Measurements from ENCODE around the gene HOXA3. TPM values are rescaled to one million over a fixed set of nuclear protein-coding genes. Genes with fewer than 3 reads are reported as not detected.

The HOXA3 gene
- total RNA-seq, 1 donor from 2014 or later: not detected

GRCh38 chr7:27143023-27143949 is 9.1 kb downstream of the HOXA3 start, which contains the start of gene HOXA5:
TSS of gene HOXA5 (minus strand) at chr7:27143681. CDS start at chr7:27143607, 74 bp downstream.
- Mint-ChIP-seq H3K9me3 (no peaks in the 10 kb centered on the region), H3K4me3 (ENCODE audit: low read depth) (no peak within 1 kb of the TSS), H3K4me1 (ENCODE audit: low read depth) (peaks cover 2% of the 10 kb centered on the region), H3K36me3 (ENCODE audit: low read depth) (no peaks in the 10 kb centered on the region), H3K27me3 (ENCODE audit: low read depth) (peaks cover 27% of the 10 kb centered on the region), H3K27ac (no peak within 1 kb of the TSS)
- intact Hi-C loops (cut with micrococcal nuclease): no loop called here
- DNase-seq (ENCODE audit: low spot score): no peak

- H3K4me3 Mint-ChIP-seq (ENCODE audit: low read depth): no peak overlapping the region
- intact Hi-C loops (cut with micrococcal nuclease): no loop called here
These were observed 9.8 kb downstream of the HOXA3 start for GRCh38 chr7:27142580-27143022.

GRCh38 chr7:27141923-27142579 is 10.3 kb downstream of the HOXA3 start:
- no peaks in the 10 kb centered on the region for H3K4me1 Mint-ChIP-seq (ENCODE audit: low read depth)
- H3K9me3 Mint-ChIP-seq: no peaks in the 10 kb centered on the region
- H3K27ac Mint-ChIP-seq: no peak overlapping the region
- intact Hi-C loops (cut with micrococcal nuclease): no loop called here
- no peak overlapping the region for H3K4me3 Mint-ChIP-seq (ENCODE audit: low read depth)
- DNase-seq (ENCODE audit: low spot score): no peak
- no peaks in the 10 kb centered on the region for H3K36me3 Mint-ChIP-seq (ENCODE audit: low read depth)
- H3K27me3 Mint-ChIP-seq (ENCODE audit: low read depth): peaks cover 29% of the 10 kb centered on the region

More at GRCh38 chr7:27142580-27143022, 9.8 kb downstream of the HOXA3 start:
- Mint-ChIP-seq H3K4me1 (ENCODE audit: low read depth) (no peaks in the 10 kb centered on the region), H3K36me3 (ENCODE audit: low read depth) (no peaks in the 10 kb centered on the region), H3K27me3 (ENCODE audit: low read depth) (peaks cover 29% of the 10 kb centered on the region), H3K27ac (no peak overlapping the region), H3K9me3 (no peaks in the 10 kb centered on the region)
- DNase-seq (ENCODE audit: low spot score): no peak

- Mint-ChIP-seq H3K4me1 (ENCODE audit: low read depth) (no peaks in the 10 kb centered on the region), H3K36me3 (ENCODE audit: low read depth) (no peaks in the 10 kb centered on the region), H3K27me3 (ENCODE audit: low read depth) (peaks cover 29% of the 10 kb centered on the region), H3K9me3 (no peaks in the 10 kb centered on the region), H3K27ac (no peak overlapping the region), H3K4me3 (ENCODE audit: low read depth) (no peak overlapping the region)
- intact Hi-C loops (cut with micrococcal nuclease): no loop called here
- no peak for DNase-seq (ENCODE audit: low spot score)
These were observed 11.1 kb downstream of the HOXA3 start for GRCh38 chr7:27141137-27141922.

- Mint-ChIP-seq H3K9me3 (no peaks in the 10 kb centered on the region), H3K36me3 (ENCODE audit: low read depth) (no peaks in the 10 kb centered on the region), H3K4me1 (ENCODE audit: low read depth) (no peaks in the 10 kb centered on the region), H3K4me3 (ENCODE audit: low read depth) (no peak overlapping the region), H3K27ac (no peak overlapping the region), H3K27me3 (ENCODE audit: low read depth) (peaks cover 32% of the 10 kb centered on the region)
- intact Hi-C loops (cut with micrococcal nuclease): no loop called here
- no peak for DNase-seq (ENCODE audit: low spot score)
These were observed 12.1 kb downstream of the HOXA3 start for GRCh38 chr7:27140126-27140857.

GRCh38 chr7:27139334-27140125 is 12.9 kb downstream of the HOXA3 start:
- no peaks in the 10 kb centered on the region for H3K36me3 Mint-ChIP-seq (ENCODE audit: low read depth)
- peaks cover 39% of the 10 kb centered on the region for H3K27me3 Mint-ChIP-seq (ENCODE audit: low read depth)
- intact Hi-C loops (cut with micrococcal nuclease): no loop called here
- no peaks in the 10 kb centered on the region for H3K9me3 Mint-ChIP-seq
- H3K4me3 Mint-ChIP-seq (ENCODE audit: low read depth): no peak overlapping the region
- no peak for DNase-seq (ENCODE audit: low spot score)
- peaks cover 7% of the 10 kb centered on the region for H3K4me1 Mint-ChIP-seq (ENCODE audit: low read depth)
- H3K27ac Mint-ChIP-seq: no peak overlapping the region

GRCh38 chr7:27138985-27139333 is 13.4 kb downstream of the HOXA3 start:
- Mint-ChIP-seq H3K36me3 (ENCODE audit: low read depth) (no peaks in the 10 kb centered on the region), H3K27me3 (ENCODE audit: low read depth) (peaks cover 42% of the 10 kb centered on the region), H3K27ac (no peak overlapping the region), H3K4me3 (ENCODE audit: low read depth) (no peak overlapping the region), H3K4me1 (ENCODE audit: low read depth) (peaks cover 12% of the 10 kb centered on the region), H3K9me3 (no peaks in the 10 kb centered on the region)
- intact Hi-C loops (cut with micrococcal nuclease): no loop called here
- DNase-seq (ENCODE audit: low spot score): no peak

- Mint-ChIP-seq H3K27me3 (ENCODE audit: low read depth) (peaks cover 46% of the 10 kb centered on the region), H3K36me3 (ENCODE audit: low read depth) (no peaks in the 10 kb centered on the region), H3K4me3 (ENCODE audit: low read depth) (no peak overlapping the region), H3K27ac (no peak overlapping the region), H3K9me3 (no peaks in the 10 kb centered on the region), H3K4me1 (ENCODE audit: low read depth) (peaks cover 14% of the 10 kb centered on the region)
- intact Hi-C loops (cut with micrococcal nuclease): no loop called here
- no peak for DNase-seq (ENCODE audit: low spot score)
These were observed 13.9 kb downstream of the HOXA3 start for GRCh38 chr7:27138472-27138871.

- intact Hi-C loops (cut with micrococcal nuclease): no loop called here
- Mint-ChIP-seq H3K4me3 (ENCODE audit: low read depth) (no peak overlapping the region), H3K27me3 (ENCODE audit: low read depth) (peaks cover 51% of the 10 kb centered on the region)
These were observed 14.6 kb downstream of the HOXA3 start for GRCh38 chr7:27137640-27138315.

GRCh38 chr7:27134392-27134791 is 18.0 kb downstream of the HOXA3 start:
- H3K27ac Mint-ChIP-seq: no peak overlapping the region

More at GRCh38 chr7:27137640-27138315, 14.6 kb downstream of the HOXA3 start:
- Mint-ChIP-seq H3K4me1 (ENCODE audit: low read depth) (peaks cover 14% of the 10 kb centered on the region), H3K27ac (no peak overlapping the region), H3K36me3 (ENCODE audit: low read depth) (no peaks in the 10 kb centered on the region), H3K9me3 (no peaks in the 10 kb centered on the region)
- no peak for DNase-seq (ENCODE audit: low spot score)

More at GRCh38 chr7:27134392-27134791, 18.0 kb downstream of the HOXA3 start:
- no peaks in the 10 kb centered on the region for H3K9me3 Mint-ChIP-seq
- H3K27me3 Mint-ChIP-seq (ENCODE audit: low read depth): peaks cover 60% of the 10 kb centered on the region
- intact Hi-C loops (cut with micrococcal nuclease): loop anchor here (5.0 kb wide), 1 partner anchor 37 kb away; the partner anchor contains the start of gene HOXA1
- H3K36me3 Mint-ChIP-seq (ENCODE audit: low read depth): no peaks in the 10 kb centered on the region
- no peak overlapping the region for H3K4me3 Mint-ChIP-seq (ENCODE audit: low read depth)
- H3K4me1 Mint-ChIP-seq (ENCODE audit: low read depth): peaks cover 14% of the 10 kb centered on the region
- no peak for DNase-seq (ENCODE audit: low spot score)
